ENCODE measurements around the gene DND1.
"Not testable (repeated sequence)": the region's sequence is repeated elsewhere in the genome, so short reads cannot be mapped to it uniquely, and the experiment has no call there.

Gene DND1

GRCh38 chr5:140673187-140673976, at the start of gene DND1:
TSS of gene DND1 (minus strand) at chr5:140673576. CDS start at chr5:140673542, 34 bp downstream.
- DNase-seq = no peak

- not testable (repeated sequence) for DNase-seq
These were observed 48.0 kb upstream of the DND1 start for GRCh38 chr5:140721395-140721794.

DNA sequence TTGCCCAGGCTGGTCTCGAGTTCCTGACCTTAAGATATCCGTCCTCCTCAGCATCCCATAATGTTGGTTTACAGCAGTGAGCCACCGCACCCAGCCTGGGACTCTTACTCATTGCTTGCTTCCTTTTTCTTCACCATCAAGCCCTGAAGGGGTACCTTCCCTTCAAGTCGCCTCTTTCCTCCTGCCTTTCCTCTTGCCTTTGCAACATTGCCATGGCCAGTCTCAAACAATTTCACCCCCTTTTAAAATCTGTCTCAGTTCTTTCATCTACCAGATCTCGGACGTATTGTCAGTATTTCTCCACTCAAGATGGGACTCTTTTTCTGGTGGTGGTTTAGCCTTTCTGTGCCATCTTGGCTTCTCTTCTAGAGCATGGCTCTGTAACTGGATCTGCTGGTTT, 47.4 kb upstream of the DND1 start:
- DNase-seq = not testable (repeated sequence)

DNA sequence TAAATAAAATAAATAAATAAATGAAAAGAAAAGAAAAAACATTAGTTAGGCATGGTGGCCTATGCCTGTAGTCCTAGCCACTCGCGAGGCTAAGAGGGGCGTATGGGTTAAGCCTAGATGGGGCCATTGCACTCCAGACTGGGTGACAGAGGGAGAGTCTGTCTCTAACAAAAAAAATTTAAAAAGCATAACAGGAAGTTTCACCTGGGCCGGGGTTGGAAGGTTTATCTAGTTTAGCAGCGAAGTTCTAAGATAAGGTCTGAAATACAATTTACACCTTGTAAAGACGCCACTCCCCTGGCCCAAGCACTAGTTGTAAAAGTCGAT, 44.9 kb upstream of the DND1 start:
- DNase-seq = no peak

GRCh38 chr5:140716238-140716637, 42.9 kb upstream of the DND1 start:
- DNase-seq = not testable (repeated sequence)

GRCh38 chr5:140713562-140714094, 40.3 kb upstream of the DND1 start:
- DNase-seq = no peak

DNA sequence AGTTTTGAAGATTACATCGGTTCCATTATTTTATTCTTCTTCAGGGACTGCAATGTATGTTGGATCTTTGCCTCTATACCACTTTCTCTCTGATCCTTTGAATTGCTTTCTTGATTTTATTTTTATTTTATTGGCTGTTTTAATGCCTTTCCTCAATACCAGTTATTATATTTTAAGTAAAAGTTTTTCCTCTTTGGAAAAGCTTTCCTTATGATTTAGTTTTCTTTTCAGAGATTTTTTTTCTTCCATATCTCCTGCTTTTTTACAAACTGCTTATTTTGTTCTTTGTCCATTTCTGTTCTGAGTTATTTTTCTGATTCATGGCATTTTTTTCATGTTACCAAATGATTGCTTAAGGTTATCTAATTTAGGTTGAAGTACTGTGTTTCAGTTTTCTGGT, 38.4 kb upstream of the DND1 start:
- DNase-seq = no peak

GRCh38 chr5:140710899-140711552, 37.6 kb upstream of the DND1 start:
- DNase-seq = peak; percentile 72

DNA sequence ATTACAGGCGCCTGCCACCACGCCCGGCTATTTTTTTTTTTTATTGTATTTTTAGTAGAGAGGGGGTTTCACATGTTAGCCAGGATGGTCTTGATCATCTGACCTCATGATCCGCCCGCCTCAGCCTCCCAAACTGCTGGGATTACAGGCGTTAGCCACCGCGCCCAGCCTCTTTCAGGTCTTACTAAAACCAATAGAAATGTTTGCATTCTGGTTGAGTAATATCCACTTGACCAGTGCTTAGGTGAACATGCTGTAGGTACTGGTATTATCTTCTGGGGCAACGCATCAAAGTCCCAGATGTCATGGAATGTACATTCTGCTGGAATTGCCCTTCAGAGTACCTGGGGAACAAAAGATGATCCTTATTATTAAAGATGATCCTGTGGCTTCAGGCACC, 35.4 kb upstream of the DND1 start:
- not testable (repeated sequence) for DNase-seq

GRCh38 chr5:140707812-140708211, 34.4 kb upstream of the DND1 start:
- no peak for DNase-seq

DNA sequence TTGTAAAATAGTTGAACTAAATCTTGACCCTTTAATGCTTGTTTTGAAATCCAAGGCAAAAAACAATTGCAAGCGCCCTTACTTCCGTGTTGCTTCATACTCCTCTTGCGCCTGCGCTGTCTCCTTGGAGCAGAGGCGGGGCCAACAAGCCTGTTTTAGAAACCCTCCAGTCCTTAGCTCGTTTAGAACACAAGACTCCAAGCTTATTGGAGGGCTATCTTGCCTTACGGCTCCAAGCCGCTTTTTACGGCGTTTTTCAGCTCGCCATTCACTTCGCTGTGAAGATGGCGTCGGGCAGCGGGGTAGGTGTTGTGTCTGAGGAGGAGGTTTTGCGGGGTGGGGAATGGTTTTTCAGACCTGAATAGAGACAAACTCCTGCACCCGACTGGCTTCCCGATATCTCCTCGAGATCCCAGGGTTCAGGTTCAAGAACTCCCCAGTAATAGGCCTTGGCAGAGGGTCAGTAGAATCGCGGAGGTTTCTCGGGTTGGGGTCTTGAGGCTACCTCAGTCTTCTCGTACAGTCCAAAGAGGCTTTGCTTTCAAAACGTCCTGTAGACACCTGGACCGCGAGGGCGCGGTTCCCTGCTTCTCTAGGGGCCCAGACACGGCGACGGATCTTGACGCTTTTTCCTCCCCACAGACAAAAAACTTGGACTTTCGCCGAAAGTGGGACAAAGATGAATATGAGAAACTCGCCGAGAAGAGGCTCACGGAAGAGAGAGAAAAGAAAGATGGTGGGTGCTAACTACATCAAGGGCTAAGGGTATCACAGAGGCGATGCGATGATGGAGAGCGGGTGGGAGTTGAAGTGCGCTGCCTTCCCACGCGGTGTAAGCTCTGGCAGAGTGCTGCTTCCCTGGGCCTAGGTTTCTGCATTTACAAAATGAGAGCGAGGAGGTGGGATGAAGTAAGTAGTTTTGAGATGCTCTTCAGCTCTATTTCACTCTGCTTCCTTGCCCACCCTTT, 27.1 kb upstream of the DND1 start, which contains the start of gene ZMAT2:
ZMAT2 (plus strand) TSS at position 271 of the 968 bp plus-strand sequence; CDS start at position 285, 14 bp downstream.
- DNase-seq = peak; percentile 91

- no peak for DNase-seq
These were observed 23.6 kb upstream of the DND1 start for GRCh38 chr5:140696891-140697492.

- no peak for DNase-seq
These were observed 20.9 kb upstream of the DND1 start for GRCh38 chr5:140694276-140694675.

GRCh38 chr5:140690941-140691924, 17.9 kb upstream of the DND1 start, which contains the start of the genes HARS1 and HARS2:
TSS of gene HARS1 (minus strand) at chr5:140691370. CDS start at chr5:140691304, 66 bp downstream.
TSS of gene HARS2 (plus strand) at chr5:140691455. CDS start at chr5:140691649, 194 bp downstream.
- peak; percentile 78 for DNase-seq

DNA sequence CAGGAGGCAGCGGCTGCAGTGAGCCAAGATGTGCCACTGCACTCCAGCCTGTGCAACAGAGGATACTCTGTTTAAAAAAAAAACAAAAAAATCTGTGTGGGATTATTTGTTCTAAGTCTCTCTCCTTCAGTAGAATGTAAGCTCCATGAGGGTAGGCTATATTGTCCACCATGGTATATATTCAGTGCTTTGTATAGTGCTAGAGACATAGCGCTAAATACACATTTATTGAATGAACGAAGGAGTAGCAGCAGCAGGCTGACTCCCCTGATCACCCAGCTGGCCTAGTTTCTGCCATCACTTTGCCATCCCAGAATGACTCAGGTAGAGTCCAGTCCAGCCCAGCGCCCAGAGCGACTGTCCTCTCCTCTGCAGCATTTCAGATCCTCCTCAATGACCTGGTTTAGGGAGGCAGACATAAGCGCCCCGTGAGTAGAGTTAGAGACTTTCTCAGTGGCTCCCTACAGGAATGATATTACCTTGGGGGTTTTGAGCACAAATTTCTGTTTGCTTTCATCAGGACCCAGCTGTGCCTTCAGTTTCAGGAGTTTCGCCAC, 17.1 kb upstream of the DND1 start:
- DNase-seq = no peak

- no peak for DNase-seq
These were observed 5.6 kb upstream of the DND1 start for GRCh38 chr5:140678993-140679392.

DNA sequence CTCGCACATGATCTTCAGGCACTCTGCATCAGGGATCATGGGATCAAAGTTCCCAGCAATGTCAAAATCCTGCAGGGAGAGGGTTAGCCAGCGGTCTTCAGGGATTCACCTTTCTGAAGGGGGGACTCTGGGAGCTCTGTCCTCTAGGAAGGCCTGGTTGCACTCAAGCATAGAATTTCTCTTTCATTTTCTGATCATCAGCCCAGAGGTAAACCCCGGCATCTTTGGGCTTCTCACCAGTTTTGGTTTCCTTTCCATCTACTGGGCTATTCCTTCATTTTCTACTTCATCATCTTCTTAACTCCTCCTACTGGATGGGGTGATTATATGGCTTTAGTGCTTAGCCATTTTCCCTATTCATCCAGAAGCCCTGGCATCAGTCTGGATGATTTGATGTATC, 4.6 kb upstream of the DND1 start:
- DNase-seq = no peak

DNA sequence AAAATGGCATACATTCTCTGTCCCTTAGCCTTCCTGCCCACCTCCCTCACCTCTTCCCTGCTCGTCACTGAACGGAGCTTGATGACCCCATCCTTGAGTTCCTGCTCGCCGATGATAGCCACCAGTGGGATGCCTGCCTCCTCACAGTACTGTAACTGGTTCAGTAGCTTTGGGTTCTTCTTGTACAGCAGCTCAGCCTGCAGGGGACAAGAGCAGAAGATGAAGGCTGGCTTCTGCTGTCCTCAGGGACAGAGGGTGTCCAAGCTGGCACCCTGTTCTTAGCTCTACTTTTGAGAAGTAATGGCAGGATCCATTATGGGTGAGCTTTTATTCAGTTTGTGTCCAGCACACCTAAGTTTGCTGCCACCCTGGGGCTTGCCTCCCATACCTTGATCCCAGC, 1.3 kb upstream of the DND1 start:
- DNase-seq = no peak

GRCh38 chr5:140674211-140674610, 835 bp upstream of the DND1 start:
- DNase-seq = no peak

DNA sequence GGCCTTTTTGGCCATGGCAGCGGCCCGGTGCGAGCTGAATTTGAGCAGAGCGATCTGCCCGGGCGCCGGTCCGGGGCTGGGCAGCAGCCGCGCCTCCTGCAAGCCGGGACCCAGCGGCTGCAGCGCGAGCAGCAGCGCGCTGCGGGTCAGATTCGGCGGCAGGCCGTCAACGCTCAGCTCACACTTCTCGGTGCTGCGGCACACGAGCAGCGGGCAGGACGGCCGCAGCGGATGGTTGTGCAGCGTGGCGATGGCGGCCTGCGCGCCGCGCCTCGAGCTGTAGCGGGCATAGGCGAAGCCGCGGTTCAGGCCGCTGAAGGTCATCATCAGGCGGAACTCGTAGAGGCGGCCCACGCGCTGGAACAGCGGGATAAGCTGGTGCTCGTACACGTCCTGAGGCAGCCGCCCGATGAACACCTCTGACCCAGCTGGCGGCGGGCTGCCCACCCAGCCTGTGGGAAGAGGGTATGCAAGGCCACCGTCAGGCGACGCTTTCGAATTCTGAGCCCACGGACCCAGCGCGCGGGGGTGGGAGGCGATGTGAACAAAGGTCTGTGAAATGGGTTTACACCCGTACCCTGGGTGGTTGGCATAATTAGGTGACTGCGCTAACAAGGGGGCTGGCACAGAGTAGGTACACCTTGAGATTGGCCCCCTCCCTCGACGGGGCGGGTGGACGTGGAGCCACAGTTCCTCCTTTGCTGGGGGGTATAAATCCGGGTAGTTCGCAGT, 755 bp downstream of the DND1 start:
- DNase-seq = no peak

Data from activated effector memory CD4-positive, alpha-beta T cell treated with Interleukin-2 at 50 U/mL for 16 hours (primary cell).